ENCODE results near the gene ECPAS.
A peak's percentile ranks its signal among the peaks of the same experiment; 100 is the strongest.
"Not testable (repeated sequence)": the region's sequence is repeated elsewhere in the genome, so short reads cannot be mapped to it uniquely, and the experiment has no call there.

The ECPAS gene

GRCh38 chr9:111477677-111478076 lies 6.5 kb downstream of the ECPAS start:
- no peak for DNase-seq (ENCODE audit: low spot score)

- DNase-seq (ENCODE audit: low spot score): no peak
Observed at GRCh38 chr9:111475195-111475594, 9.0 kb downstream of the ECPAS start.

GRCh38 chr9:111474385-111474784 lies 9.8 kb downstream of the ECPAS start:
- DNase-seq (ENCODE audit: low spot score): no peak

- no peak for DNase-seq (ENCODE audit: low spot score)
Observed at GRCh38 chr9:111467778-111468367, 16.3 kb downstream of the ECPAS start.

GRCh38 chr9:111463048-111463447 lies 21.1 kb downstream of the ECPAS start:
- no peak for DNase-seq (ENCODE audit: low spot score)

- no peak for DNase-seq (ENCODE audit: low spot score)
Observed at GRCh38 chr9:111458139-111459009, 25.8 kb downstream of the ECPAS start.

GRCh38 chr9:111456529-111456928 lies 27.7 kb downstream of the ECPAS start:
- DNase-seq (ENCODE audit: low spot score): peak; percentile 30

GRCh38 chr9:111455638-111456037 lies 28.5 kb downstream of the ECPAS start:
- DNase-seq (ENCODE audit: low spot score): no peak

GRCh38 chr9:111454751-111455150 lies 29.4 kb downstream of the ECPAS start:
- no peak for DNase-seq (ENCODE audit: low spot score)

GRCh38 chr9:111451570-111451969 lies 32.6 kb downstream of the ECPAS start:
- DNase-seq (ENCODE audit: low spot score): no peak

- no peak for DNase-seq (ENCODE audit: low spot score)
Observed at GRCh38 chr9:111450124-111450523, 34.1 kb downstream of the ECPAS start.

GRCh38 chr9:111449705-111450104 lies 34.5 kb downstream of the ECPAS start:
- DNase-seq (ENCODE audit: low spot score): no peak

- not testable (repeated sequence) for DNase-seq (ENCODE audit: low spot score)
Observed at GRCh38 chr9:111445799-111446198, 38.4 kb downstream of the ECPAS start.

GRCh38 chr9:111443454-111443853 lies 40.7 kb downstream of the ECPAS start:
- no peak for DNase-seq (ENCODE audit: low spot score)

GRCh38 chr9:111442360-111443027 lies 41.7 kb downstream of the ECPAS start:
- no peak for DNase-seq (ENCODE audit: low spot score)

GRCh38 chr9:111440226-111440625 lies 44.0 kb downstream of the ECPAS start:
- DNase-seq (ENCODE audit: low spot score): no peak

- DNase-seq (ENCODE audit: low spot score): peak; percentile 28
Observed at GRCh38 chr9:111438541-111439235, 45.5 kb downstream of the ECPAS start.

- DNase-seq (ENCODE audit: low spot score): no peak
Observed at GRCh38 chr9:111436571-111436970, 47.6 kb downstream of the ECPAS start.

- no peak for DNase-seq (ENCODE audit: low spot score)
Observed at GRCh38 chr9:111433082-111433481, 51.1 kb downstream of the ECPAS start.

- no peak for DNase-seq (ENCODE audit: low spot score)
Observed at GRCh38 chr9:111431684-111432083, 52.5 kb downstream of the ECPAS start.

GRCh38 chr9:111429175-111429574 lies 55.0 kb downstream of the ECPAS start:
- DNase-seq (ENCODE audit: low spot score): no peak

- no peak for DNase-seq (ENCODE audit: low spot score)
Observed at GRCh38 chr9:111427186-111427585, 57.0 kb downstream of the ECPAS start.
